SW480 (cell line): ENCODE measurements around the gene PIWIL1.
A peak's percentile ranks its signal among the peaks of the same experiment; 100 is the strongest.

ENCODE experiments used
- DNase-seq: peaks from one replicate; pipeline ENCODE4 v3.0.0-alpha.2; 2016; ENCODE audit warnings: low spot score

PIWIL1 gene

GRCh38 chr12:130337488-130338303, at the start of gene PIWIL1:
PIWIL1 (plus strand) TSS chr12:130337887; CDS start chr12:130342592, 4,705 bp downstream.
- no peak for DNase-seq

- peak; percentile 36 for DNase-seq
Observed at GRCh38 chr12:130288206-130288605, 49.5 kb upstream of the PIWIL1 start.

GRCh38 chr12:130288691-130289090, 49.0 kb upstream of the PIWIL1 start:
- DNase-seq, result no peak

- DNase-seq, result no peak
Observed at GRCh38 chr12:130290114-130290513, 47.6 kb upstream of the PIWIL1 start.

GRCh38 chr12:130298322-130299021, 39.2 kb upstream of the PIWIL1 start:
- DNase-seq, result no peak

GRCh38 chr12:130299574-130299973, 38.1 kb upstream of the PIWIL1 start:
- no peak for DNase-seq

GRCh38 chr12:130300090-130300489, 37.6 kb upstream of the PIWIL1 start:
- no peak for DNase-seq

- DNase-seq, result no peak
Observed at GRCh38 chr12:130300737-130301535, 36.8 kb upstream of the PIWIL1 start.

GRCh38 chr12:130301559-130301958, 36.1 kb upstream of the PIWIL1 start:
- DNase-seq, result no peak

- no peak for DNase-seq
Observed at GRCh38 chr12:130303781-130304180, 33.9 kb upstream of the PIWIL1 start.

GRCh38 chr12:130307859-130308258, 29.8 kb upstream of the PIWIL1 start:
- DNase-seq, result no peak

- no peak for DNase-seq
Observed at GRCh38 chr12:130308393-130308792, 29.3 kb upstream of the PIWIL1 start.

- DNase-seq, result no peak
Observed at GRCh38 chr12:130316251-130316650, 21.4 kb upstream of the PIWIL1 start.

GRCh38 chr12:130320536-130320935, 17.2 kb upstream of the PIWIL1 start:
- DNase-seq, result no peak

GRCh38 chr12:130322263-130322662, 15.4 kb upstream of the PIWIL1 start:
- DNase-seq, result no peak

- no peak for DNase-seq
Observed at GRCh38 chr12:130330685-130331084, 7.0 kb upstream of the PIWIL1 start.

- DNase-seq, result no peak
Observed at GRCh38 chr12:130331146-130331545, 6.5 kb upstream of the PIWIL1 start.

- no peak for DNase-seq
Observed at GRCh38 chr12:130333341-130333740, 4.3 kb upstream of the PIWIL1 start.

GRCh38 chr12:130334399-130334798, 3.3 kb upstream of the PIWIL1 start:
- no peak for DNase-seq

GRCh38 chr12:130334937-130335336, 2.8 kb upstream of the PIWIL1 start:
- peak; percentile 46 for DNase-seq

- DNase-seq, result peak; percentile 68
Observed at GRCh38 chr12:130335517-130336392, 1.9 kb upstream of the PIWIL1 start.
